Thyroid gland (tissue), 4 donors: ENCODE results near the gene DIPK1C. TPM values are rescaled to one million over a fixed set of nuclear protein-coding genes. Genes with fewer than 3 reads are reported as not detected.
A peak's percentile ranks its signal among the peaks of the same experiment; 100 is the strongest.

Experiments used
- DNase-seq, 2 donors: peaks; one replicate each; pipeline ENCODE4 v3.0.0-alpha.2; 2019
- H3K27ac ChIP-seq, 3 donors: fragments of 200-600 bp; sonication (generic); 1 replicate in 2 of 3; 2 replicates in 1 of 3; pipeline ENCODE4 v1.5.1; 2016 to 2019; ENCODE audit warnings: mild to moderate bottlenecking in 1 of 3, moderate library complexity in 1 of 3
- H3K27me3 ChIP-seq: fragments of 200-600 bp; sonication (generic); one replicate; pipeline ENCODE4 v1.5.1; 2019
- H3K36me3 ChIP-seq, 2 donors: fragments of 200-600 bp; sonication (generic); one replicate each; pipeline ENCODE4 v1.5.1; 2016 to 2019
- H3K4me1 ChIP-seq, 2 donors: fragments of 200-600 bp; sonication (generic); one replicate each; pipeline ENCODE4 v1.5.1; 2017 to 2019
- H3K4me3 ChIP-seq, 3 donors: fragments of 200-600 bp; sonication (generic); replicated peaks in 1 of 3; 1 replicate in 2 of 3; 2 replicates in 1 of 3; pipeline ENCODE4 v1.5.1; 2016; ENCODE audit warnings: mild to moderate bottlenecking in 1 of 3
- H3K9me3 ChIP-seq: fragments of 200-600 bp; sonication (generic); one replicate; pipeline ENCODE4 v1.5.1; 2017
- POLR2A ChIP-seq, 2 donors: fragments of 450-650 bp; IDR thresholded peaks; one replicate each; pipeline ENCODE4 v1.6.1; 2017; ENCODE audit warnings: antibody characterized with exemption in 2 of 2, mild to moderate bottlenecking in 2 of 2, moderate library complexity in 1 of 2
- WGBS, 2 donors: methylation state at CpG; one replicate each; pipeline ENCODE4 v1.1.5; 2017; 5-methylcytosine and 5-hydroxymethylcytosine counted together
- intact Hi-C: fragments of 100-400 bp; cut with DNase I; formaldehyde crosslinking; loops from one replicate; pipeline ENCODE4 v1.15.1; 2023
- total RNA-seq, 4 donors: library from RNA; depleted of rRNA; stranded (reverse); fragments of >200 nt; gene quantifications; one replicate each; pipeline ENCODE4 v1.2.3, GENCODE V29; 2016
- TF ChIP-seq, protein P1 (sequence below), 6 experiments: fragments of 200-600 bp in 3 of 6; fragments of 450-650 bp in 3 of 6; sonication (generic) in 3 of 6; IDR thresholded peaks; one replicate each; pipeline ENCODE4 v1.5.1; 2016 to 2019; ENCODE audit warnings: antibody characterized with exemption in 6 of 6, mild to moderate bottlenecking in 2 of 6, inconsistent platforms in 1 of 6, moderate library complexity in 1 of 6

The DIPK1C gene
- total RNA-seq, 4 donors from 2014 or later = not detected

- TF ChIP-seq, protein P1, sequence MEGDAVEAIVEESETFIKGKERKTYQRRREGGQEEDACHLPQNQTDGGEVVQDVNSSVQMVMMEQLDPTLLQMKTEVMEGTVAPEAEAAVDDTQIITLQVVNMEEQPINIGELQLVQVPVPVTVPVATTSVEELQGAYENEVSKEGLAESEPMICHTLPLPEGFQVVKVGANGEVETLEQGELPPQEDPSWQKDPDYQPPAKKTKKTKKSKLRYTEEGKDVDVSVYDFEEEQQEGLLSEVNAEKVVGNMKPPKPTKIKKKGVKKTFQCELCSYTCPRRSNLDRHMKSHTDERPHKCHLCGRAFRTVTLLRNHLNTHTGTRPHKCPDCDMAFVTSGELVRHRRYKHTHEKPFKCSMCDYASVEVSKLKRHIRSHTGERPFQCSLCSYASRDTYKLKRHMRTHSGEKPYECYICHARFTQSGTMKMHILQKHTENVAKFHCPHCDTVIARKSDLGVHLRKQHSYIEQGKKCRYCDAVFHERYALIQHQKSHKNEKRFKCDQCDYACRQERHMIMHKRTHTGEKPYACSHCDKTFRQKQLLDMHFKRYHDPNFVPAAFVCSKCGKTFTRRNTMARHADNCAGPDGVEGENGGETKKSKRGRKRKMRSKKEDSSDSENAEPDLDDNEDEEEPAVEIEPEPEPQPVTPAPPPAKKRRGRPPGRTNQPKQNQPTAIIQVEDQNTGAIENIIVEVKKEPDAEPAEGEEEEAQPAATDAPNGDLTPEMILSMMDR (IDR thresholded peaks at IDR 0.05) = no peak
- no peak for TF ChIP-seq POLR2A (IDR thresholded peaks at IDR 0.05)
- Histone ChIP-seq H3K9me3 (no peaks in the 10 kb centered on the region), H3K27me3 (no peaks in the 10 kb centered on the region), H3K27ac (no peak overlapping the region), H3K4me3 (no peak overlapping the region), H3K4me1 (peaks cover 0 to 6% of the 10 kb centered on the region in 2 donors), H3K36me3 (no peaks in the 10 kb centered on the region)
- intact Hi-C loops = no loop called here
- 91 to 93% methylated on average over 5 of the region's 7 CpGs for WGBS, 2 donors
- DNase-seq = no peak
Observed at GRCh38 chr18:74397572-74397971, 59.5 kb downstream of the DIPK1C start.

- TF ChIP-seq, protein P1 (IDR thresholded peaks at IDR 0.05) = no peak
- TF ChIP-seq POLR2A (IDR thresholded peaks at IDR 0.05) = no peak
- H3K9me3 ChIP-seq = no peaks in the 10 kb centered on the region
- DNase-seq = no peak
- intact Hi-C loops = no loop called here
- WGBS, 2 donors = 57 to 74% methylated on average over 16 of the region's 16 CpGs
- no peak overlapping the region for H3K4me3 ChIP-seq
- no peaks in the 10 kb centered on the region for H3K36me3 ChIP-seq
- no peaks in the 10 kb centered on the region for H3K27me3 ChIP-seq
- no peak overlapping the region for H3K27ac ChIP-seq
- peaks cover 0 to 9% of the 10 kb centered on the region in 2 donors for H3K4me1 ChIP-seq
Observed at GRCh38 chr18:74396171-74397169, 60.6 kb downstream of the DIPK1C start.

DNA sequence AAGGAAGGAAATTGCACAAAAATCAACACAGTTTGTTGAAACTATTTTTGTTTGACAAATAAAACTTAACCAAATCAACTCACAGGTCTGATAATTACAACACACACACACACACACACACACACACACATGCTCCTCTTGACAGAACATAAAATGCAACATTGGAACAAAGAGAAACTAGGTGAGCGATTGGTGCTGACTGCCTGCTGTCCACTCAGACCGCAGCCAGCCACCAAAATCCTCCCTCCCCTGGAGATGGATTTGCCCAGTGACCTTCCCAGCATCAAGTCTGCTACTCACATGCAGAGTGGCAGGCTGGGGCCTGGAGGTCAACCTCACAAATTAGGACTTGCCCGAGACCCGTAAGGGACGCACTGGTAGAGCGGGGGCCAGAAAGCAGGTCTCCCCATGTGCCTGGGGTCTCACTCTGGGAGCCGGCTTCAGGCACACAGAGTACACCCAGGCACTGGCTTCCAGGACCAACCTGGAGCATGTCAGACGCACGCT lies 61.4 kb downstream of the DIPK1C start:
- Histone ChIP-seq H3K4me3 (no peak overlapping the region), H3K4me1 (peaks cover 0 to 9% of the 10 kb centered on the region in 2 donors), H3K27ac (no peak overlapping the region), H3K27me3 (no peaks in the 10 kb centered on the region), H3K9me3 (no peaks in the 10 kb centered on the region), H3K36me3 (no peaks in the 10 kb centered on the region)
- DNase-seq = no peak
- 84 to 93% methylated on average over 8 to 9 of the region's 9 CpGs for WGBS, 2 donors
- intact Hi-C loops = no loop called here
- TF ChIP-seq, protein P1 (IDR thresholded peaks at IDR 0.05) = no peak
- no peak for TF ChIP-seq POLR2A (IDR thresholded peaks at IDR 0.05)

- 91 to 98% methylated on average over 7 of the region's 7 CpGs for WGBS, 2 donors
- H3K4me1 ChIP-seq = peaks cover 0 to 9% of the 10 kb centered on the region in 2 donors
- no peaks in the 10 kb centered on the region for H3K27me3 ChIP-seq
- intact Hi-C loops = no loop called here
- DNase-seq = no peak
- TF ChIP-seq POLR2A (IDR thresholded peaks at IDR 0.05) = no peak
- TF ChIP-seq, protein P1 (IDR thresholded peaks at IDR 0.05) = no peak
- H3K36me3 ChIP-seq = no peaks in the 10 kb centered on the region
- no peaks in the 10 kb centered on the region for H3K9me3 ChIP-seq
- H3K27ac ChIP-seq = no peak overlapping the region
- no peak overlapping the region for H3K4me3 ChIP-seq
Observed at GRCh38 chr18:74395006-74395405, 62.1 kb downstream of the DIPK1C start.

- 54 to 71% methylated on average over 4 of the region's 4 CpGs for WGBS, 2 donors
- H3K36me3 ChIP-seq = no peaks in the 10 kb centered on the region
Observed at GRCh38 chr18:74392323-74392722, 64.8 kb downstream of the DIPK1C start.

More at GRCh38 chr18:74392323-74392722, 64.8 kb downstream of the DIPK1C start:
- no peaks in the 10 kb centered on the region for H3K9me3 ChIP-seq
- intact Hi-C loops = no loop called here
- peaks cover 0 to 9% of the 10 kb centered on the region in 2 donors for H3K4me1 ChIP-seq
- DNase-seq = peak; percentile 87 to 93
- H3K27ac ChIP-seq = no peak overlapping the region
- H3K27me3 ChIP-seq = no peaks in the 10 kb centered on the region
- TF ChIP-seq, protein P1 (IDR thresholded peaks at IDR 0.05) = no peak
- TF ChIP-seq POLR2A (IDR thresholded peaks at IDR 0.05) = no peak
- H3K4me3 ChIP-seq = no peak overlapping the region
